ENCODE results near the gene FBXW7. TPM values are rescaled to one million over a fixed set of nuclear protein-coding genes. Genes with fewer than 3 reads are reported as not detected.

FBXW7 gene
- total and polyA plus RNA-seq, 2 donors (not counting 1 experiment from before 2014, with no cell fraction given), result 23.0 to 125 TPM

DNA sequence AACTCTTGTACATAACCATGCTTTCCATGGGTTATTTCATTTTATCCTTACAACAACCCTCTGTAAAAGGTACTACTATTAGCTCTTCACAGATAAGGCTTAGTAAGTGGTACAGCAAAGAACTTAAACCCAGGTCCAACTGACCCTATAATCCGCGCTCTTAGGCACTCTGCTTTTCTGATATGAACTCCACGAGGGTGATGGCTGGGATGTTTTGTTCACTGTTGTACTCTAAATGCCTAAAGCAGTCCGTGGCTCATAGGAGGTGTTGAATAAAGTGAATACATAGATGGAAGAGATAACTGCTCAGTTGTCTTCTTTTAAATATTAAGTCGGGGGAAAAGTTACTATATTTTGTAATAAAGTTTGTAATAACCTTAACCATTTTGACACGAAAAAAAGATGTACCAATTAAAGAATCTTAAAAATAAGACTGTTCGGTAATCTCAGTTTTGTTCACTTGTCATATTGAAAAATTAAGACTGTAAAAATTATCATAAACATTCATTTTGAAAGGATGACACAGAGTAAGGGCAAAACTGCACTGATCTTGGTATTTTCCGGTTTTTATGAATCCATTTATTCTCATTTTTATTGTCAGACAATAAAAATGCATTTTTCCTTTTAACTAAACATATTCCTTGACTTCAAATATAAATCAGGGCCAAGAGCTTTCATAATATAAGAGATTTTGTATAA, 166.5 kb downstream of the FBXW7 start:
- Histone ChIP-seq H2AFZ (ENCODE audit: insufficient read depth, low read depth, low read length, poor library complexity, severe bottlenecking) (no peak overlapping the region), H3K79me2 (ENCODE audit: control insufficient read depth, insufficient read depth, low read length) (no peaks in the 10 kb centered on the region), H3K4me3 (ENCODE audit: control extremely low read depth in 1 of 5, extremely low read depth in 1 of 5, insufficient read depth in 1 of 5, low read depth in 2 of 5, low read length in 4 of 5) (no peak overlapping the region), H4K20me1 (ENCODE audit: control insufficient read depth, insufficient read depth, low read length, poor library complexity, severe bottlenecking) (no peaks in the 10 kb centered on the region), H3K27me3 (replicated peaks in 1 of 4; ENCODE audit: control extremely low read depth in 1 of 4, control insufficient read depth in 3 of 4, insufficient read depth in 4 of 4, low read length in 3 of 4) (no peaks in the 10 kb centered on the region), H3K9ac (ENCODE audit: low read length) (no peak overlapping the region), H3K9me3 (ENCODE audit: control extremely low read depth in 1 of 3, control insufficient read depth in 2 of 3, insufficient read depth in 1 of 3, low read length in 2 of 3) (no peaks in the 10 kb centered on the region), H3K4me2 (replicated peaks; ENCODE audit: low read depth, low read length, poor library complexity, severe bottlenecking) (no peak overlapping the region), H3K4me1 (ENCODE audit: control insufficient read depth in 2 of 2, insufficient read depth in 2 of 2, low read length in 2 of 2) (no peaks in the 10 kb centered on the region), H3K27ac (ENCODE audit: low read length in 2 of 2) (no peak overlapping the region), H3K36me3 (replicated peaks in 1 of 2; ENCODE audit: control extremely low read depth in 1 of 2, control insufficient read depth in 1 of 2, extremely low read depth in 1 of 2, insufficient read depth in 2 of 2, low read length in 1 of 2) (peaks cover 0 to 1% of the 10 kb centered on the region in 2 experiments)
- H3K9me3 Mint-ChIP-seq (ENCODE audit: insufficient read depth), result no peaks in the 10 kb centered on the region
- intact Hi-C loops (cut with micrococcal nuclease), result no loop called here
- peaks cover 11% of the 10 kb centered on the region for H3K4me1 Mint-ChIP-seq
- no peak for ATAC-seq (ENCODE audit: low read depth)
- WGBS (ENCODE audit: insufficient coverage), result no CpG with 5 or more reads among the region's 8 CpGs
- no peak overlapping the region for H3K27ac Mint-ChIP-seq
- no peak for DNase-seq
- H3K27me3 Mint-ChIP-seq, result no peaks in the 10 kb centered on the region
- CTCF ChIA-PET, result no interaction called here
- H3K4me3 Mint-ChIP-seq, result no peak overlapping the region
- TF ChIP-seq EZH2 (IDR thresholded peaks at IDR 0.05; ENCODE audit: borderline replicate concordance, insufficient read depth, low read depth, low read length, poor library complexity, severe bottlenecking), result no peak
- TF ChIP-seq, protein P1, sequence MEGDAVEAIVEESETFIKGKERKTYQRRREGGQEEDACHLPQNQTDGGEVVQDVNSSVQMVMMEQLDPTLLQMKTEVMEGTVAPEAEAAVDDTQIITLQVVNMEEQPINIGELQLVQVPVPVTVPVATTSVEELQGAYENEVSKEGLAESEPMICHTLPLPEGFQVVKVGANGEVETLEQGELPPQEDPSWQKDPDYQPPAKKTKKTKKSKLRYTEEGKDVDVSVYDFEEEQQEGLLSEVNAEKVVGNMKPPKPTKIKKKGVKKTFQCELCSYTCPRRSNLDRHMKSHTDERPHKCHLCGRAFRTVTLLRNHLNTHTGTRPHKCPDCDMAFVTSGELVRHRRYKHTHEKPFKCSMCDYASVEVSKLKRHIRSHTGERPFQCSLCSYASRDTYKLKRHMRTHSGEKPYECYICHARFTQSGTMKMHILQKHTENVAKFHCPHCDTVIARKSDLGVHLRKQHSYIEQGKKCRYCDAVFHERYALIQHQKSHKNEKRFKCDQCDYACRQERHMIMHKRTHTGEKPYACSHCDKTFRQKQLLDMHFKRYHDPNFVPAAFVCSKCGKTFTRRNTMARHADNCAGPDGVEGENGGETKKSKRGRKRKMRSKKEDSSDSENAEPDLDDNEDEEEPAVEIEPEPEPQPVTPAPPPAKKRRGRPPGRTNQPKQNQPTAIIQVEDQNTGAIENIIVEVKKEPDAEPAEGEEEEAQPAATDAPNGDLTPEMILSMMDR (IDR thresholded peaks at IDR 0.05), result no peak
- POLR2A ChIA-PET, result no interaction called here

DNA sequence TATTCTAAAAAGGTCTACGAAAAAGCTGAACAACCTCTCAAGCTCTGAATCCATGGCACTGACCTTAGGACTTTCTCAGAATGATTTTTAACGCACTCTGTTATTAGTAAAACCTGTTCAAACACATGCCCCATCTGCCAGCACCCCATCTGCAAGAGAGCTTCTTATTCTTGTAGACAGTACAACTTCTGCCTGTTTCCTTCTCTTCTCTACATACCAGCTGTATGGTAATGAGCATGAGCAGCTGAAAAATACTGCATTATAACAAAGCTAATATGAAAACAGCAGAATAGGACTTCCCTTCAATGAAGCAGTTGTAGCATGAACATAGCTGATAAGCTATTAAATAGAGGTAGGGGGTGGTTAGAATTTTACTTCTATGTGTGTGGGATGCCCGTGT, 167.9 kb downstream of the FBXW7 start:
- TF ChIP-seq, protein P1 (IDR thresholded peaks at IDR 0.05), result no peak
- TF ChIP-seq EZH2 (IDR thresholded peaks at IDR 0.05; ENCODE audit: borderline replicate concordance, insufficient read depth, low read depth, low read length, poor library complexity, severe bottlenecking), result no peak
- H3K27me3 ChIP-seq (replicated peaks in 1 of 4; ENCODE audit: control extremely low read depth in 1 of 4, control insufficient read depth in 3 of 4, insufficient read depth in 4 of 4, low read length in 3 of 4), result no peaks in the 10 kb centered on the region
- intact Hi-C loops (cut with micrococcal nuclease), result no loop called here
- ChIA-PET POLR2A (no interaction called here), CTCF (no interaction called here)
- H3K4me1 ChIP-seq (ENCODE audit: control insufficient read depth in 2 of 2, insufficient read depth in 2 of 2, low read length in 2 of 2), result no peaks in the 10 kb centered on the region
- no peaks in the 10 kb centered on the region for H3K9me3 Mint-ChIP-seq (ENCODE audit: insufficient read depth)
- DNase-seq (no peak), ATAC-seq (ENCODE audit: low read depth) (no peak)
- H3K27me3 Mint-ChIP-seq, result no peaks in the 10 kb centered on the region
- no peak overlapping the region for H3K27ac Mint-ChIP-seq
- H3K4me1 Mint-ChIP-seq, result peaks cover 11% of the 10 kb centered on the region
- 100% methylated on average over 2 of the region's 3 CpGs for WGBS (ENCODE audit: insufficient coverage)
- no peaks in the 10 kb centered on the region for H4K20me1 ChIP-seq (ENCODE audit: control insufficient read depth, insufficient read depth, low read length, poor library complexity, severe bottlenecking)
- no peaks in the 10 kb centered on the region for H3K79me2 ChIP-seq (ENCODE audit: control insufficient read depth, insufficient read depth, low read length)
- H3K9me3 ChIP-seq (ENCODE audit: control extremely low read depth in 1 of 3, control insufficient read depth in 2 of 3, insufficient read depth in 1 of 3, low read length in 2 of 3), result no peaks in the 10 kb centered on the region
- H3K4me3 Mint-ChIP-seq, result no peak overlapping the region
- no peak overlapping the region for H2AFZ ChIP-seq (ENCODE audit: insufficient read depth, low read depth, low read length, poor library complexity, severe bottlenecking)
- no peak overlapping the region for H3K27ac ChIP-seq (ENCODE audit: low read length in 2 of 2)
- no peak overlapping the region for H3K4me2 ChIP-seq (replicated peaks; ENCODE audit: low read depth, low read length, poor library complexity, severe bottlenecking)
- H3K4me3 ChIP-seq (ENCODE audit: control extremely low read depth in 1 of 5, extremely low read depth in 1 of 5, insufficient read depth in 1 of 5, low read depth in 2 of 5, low read length in 4 of 5), result no peak overlapping the region
- peaks cover 0 to 1% of the 10 kb centered on the region in 2 experiments for H3K36me3 ChIP-seq (replicated peaks in 1 of 2; ENCODE audit: control extremely low read depth in 1 of 2, control insufficient read depth in 1 of 2, extremely low read depth in 1 of 2, insufficient read depth in 2 of 2, low read length in 1 of 2)
- no peak overlapping the region for H3K9ac ChIP-seq (ENCODE audit: low read length)
